ENCODE measurements around the gene ETV6. TPM values are rescaled to one million over a fixed set of nuclear protein-coding genes. Genes with fewer than 3 reads are reported as not detected.
A peak's percentile ranks its signal among the peaks of the same experiment; 100 is the strongest.

Gene ETV6
- total RNA-seq, 1 experiment from 2014 or later: 14.1 TPM

DNA sequence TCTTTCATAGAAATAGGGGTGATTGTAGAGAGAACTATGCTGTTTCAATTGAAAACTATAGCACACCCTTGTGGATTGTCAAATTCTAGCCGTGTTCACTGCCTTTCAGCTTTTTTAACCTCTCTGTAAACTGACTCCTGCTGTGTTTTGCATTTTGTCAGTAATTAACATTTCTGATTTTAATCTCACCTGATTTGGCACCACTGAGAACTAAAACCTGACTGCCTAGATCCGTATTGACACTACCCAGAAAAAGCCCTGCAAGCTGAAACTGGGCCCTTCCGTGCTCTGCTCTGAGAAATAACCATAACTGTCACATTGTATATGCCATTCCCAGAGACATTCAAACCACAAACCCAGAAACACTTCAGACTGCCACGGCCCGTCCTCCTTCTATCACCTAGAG, 26.6 kb upstream of the ETV6 start:
- no peak for DNase-seq (ENCODE audit: low read depth, low spot score)
- Histone ChIP-seq H4K20me1 (ENCODE audit: insufficient read depth) (no peaks in the 10 kb centered on the region), H3K79me2 (ENCODE audit: insufficient read depth, low read length) (no peaks in the 10 kb centered on the region), H3K27ac (ENCODE audit: low read depth, low read length) (no peak overlapping the region), H3K9me2 (ENCODE audit: insufficient read depth) (no peaks in the 10 kb centered on the region), H2AFZ (ENCODE audit: low read depth, low read length, poor library complexity, severe bottlenecking) (no peak overlapping the region), H3K9me3 (ENCODE audit: control insufficient read depth in 1 of 2, insufficient read depth in 1 of 2, low read depth in 1 of 2, low read length in 2 of 2) (no peaks in the 10 kb centered on the region), H3K36me3 (ENCODE audit: control insufficient read depth in 1 of 2, insufficient read depth in 2 of 2, low read length in 2 of 2) (no peaks in the 10 kb centered on the region), H3K4me3 (replicated peaks in 1 of 2; ENCODE audit: low read depth in 1 of 2, low read length in 2 of 2) (no peak overlapping the region), H3K4me2 (ENCODE audit: low read length) (no peak overlapping the region), H3K9ac (ENCODE audit: low read length) (no peak overlapping the region), H3K27me3 (ENCODE audit: insufficient read depth, low read length) (no peaks in the 10 kb centered on the region), H3K4me1 (ENCODE audit: control insufficient read depth in 1 of 2, insufficient read depth in 2 of 2, low read length in 2 of 2) (no peaks in the 10 kb centered on the region)
- ChIA-PET CTCF (interaction anchor here (1.2 kb wide), 1 partner anchor 410 kb away, joined by 5 read pairs; no protein-coding TSS in a partner anchor), POLR2A (no interaction called here), RAD21 (ENCODE audit: low non-redundant PET in 1 of 2, low total read pairs in 2 of 2, uncharacterized antibody in 2 of 2, unreplicated experiment in 2 of 2) (no interaction called here)
- intact Hi-C loops (cut with micrococcal nuclease): no loop called here
- ATAC-seq: no peak
- TF ChIP-seq RAD21 (IDR thresholded peaks at IDR 0.05; ENCODE audit: low read depth) (peak; percentile 22; the same call in 1 of the 2 replicates), CTCF (IDR thresholded peaks at IDR 0.05 in 2 of 3, conservative IDR thresholded peaks at IDR 0.05 in 1 of 3; ENCODE audit: borderline replicate concordance in 1 of 3, insufficient read depth in 1 of 3, low read depth in 2 of 3, low read length in 2 of 3) (peak in 2 of 3 experiments; percentile 19 to 32; a peak in 2 of 6 replicates), FOSL1 (IDR thresholded peaks at IDR 0.05; ENCODE audit: low read depth) (no peak)
- no TSS peak for BruUV-seq (replicated peaks)

DNA sequence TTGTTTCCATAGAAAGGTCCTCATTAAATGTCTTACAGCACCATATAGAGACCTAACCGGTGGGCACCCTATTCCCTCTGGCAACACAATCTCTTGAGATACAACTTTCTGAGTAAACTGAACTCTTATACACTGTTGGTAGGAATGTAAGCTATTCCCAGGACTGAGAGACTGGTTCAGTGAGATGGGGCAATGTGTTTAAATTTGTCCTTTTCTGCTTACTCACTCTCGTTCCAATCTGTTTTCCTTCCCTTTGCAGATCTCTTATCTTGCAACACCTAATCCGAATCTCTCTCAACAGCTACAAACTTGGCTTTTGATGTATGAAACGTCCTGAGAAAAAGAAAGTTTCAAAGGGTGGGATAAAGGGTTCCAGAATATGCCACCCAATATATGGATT, 26.1 kb upstream of the ETV6 start:
- H3K9ac ChIP-seq (ENCODE audit: low read length): no peak overlapping the region
- intact Hi-C loops (cut with micrococcal nuclease): no loop called here
- H3K4me3 ChIP-seq (replicated peaks in 1 of 2; ENCODE audit: low read depth in 1 of 2, low read length in 2 of 2): no peak overlapping the region
- H3K79me2 ChIP-seq (ENCODE audit: insufficient read depth, low read length): no peaks in the 10 kb centered on the region
- RAD21 ChIA-PET (ENCODE audit: low non-redundant PET in 1 of 2, low total read pairs in 2 of 2, uncharacterized antibody in 2 of 2, unreplicated experiment in 2 of 2): no interaction called here
- H3K4me2 ChIP-seq (ENCODE audit: low read length): no peak overlapping the region
- POLR2A ChIA-PET: interaction anchor here (1.1 kb wide), 1 partner anchor 8 kb away, joined by 3 read pairs; no protein-coding TSS in a partner anchor
- no peaks in the 10 kb centered on the region for H3K4me1 ChIP-seq (ENCODE audit: control insufficient read depth in 1 of 2, insufficient read depth in 2 of 2, low read length in 2 of 2)
- ATAC-seq: no peak
- no TSS peak for BruUV-seq (replicated peaks)
- no peaks in the 10 kb centered on the region for H3K36me3 ChIP-seq (ENCODE audit: control insufficient read depth in 1 of 2, insufficient read depth in 2 of 2, low read length in 2 of 2)
- CTCF ChIA-PET: interaction anchor here (1.2 kb wide), 1 partner anchor 410 kb away, joined by 5 read pairs; no protein-coding TSS in a partner anchor
- no peaks in the 10 kb centered on the region for H3K27me3 ChIP-seq (ENCODE audit: insufficient read depth, low read length)
- no peaks in the 10 kb centered on the region for H4K20me1 ChIP-seq (ENCODE audit: insufficient read depth)
- H3K9me3 ChIP-seq (ENCODE audit: control insufficient read depth in 1 of 2, insufficient read depth in 1 of 2, low read depth in 1 of 2, low read length in 2 of 2): no peaks in the 10 kb centered on the region
- H3K9me2 ChIP-seq (ENCODE audit: insufficient read depth): no peaks in the 10 kb centered on the region
- no peak for DNase-seq (ENCODE audit: low read depth, low spot score)
- H3K27ac ChIP-seq (ENCODE audit: low read depth, low read length): no peak overlapping the region
- H2AFZ ChIP-seq (ENCODE audit: low read depth, low read length, poor library complexity, severe bottlenecking): no peak overlapping the region
- TF ChIP-seq SIN3A (IDR thresholded peaks at IDR 0.05; ENCODE audit: low read depth) (no peak), ZFX (IDR thresholded peaks at IDR 0.05) (no peak), TCF7L2 (IDR thresholded peaks at IDR 0.05; ENCODE audit: borderline replicate concordance, extremely low read depth, insufficient read depth, insufficient read length) (no peak), FOSL1 (IDR thresholded peaks at IDR 0.05; ENCODE audit: low read depth) (no peak), MAX (IDR thresholded peaks at IDR 0.05) (no peak), EZH2phosphoT487 (IDR thresholded peaks at IDR 0.05; ENCODE audit: borderline replicate concordance) (no peak), EZH2 (IDR thresholded peaks at IDR 0.05) (no peak), EGR1 (IDR thresholded peaks at IDR 0.05; ENCODE audit: low read depth) (no peak), CTCF (IDR thresholded peaks at IDR 0.05 in 2 of 3, conservative IDR thresholded peaks at IDR 0.05 in 1 of 3; ENCODE audit: borderline replicate concordance in 1 of 3, insufficient read depth in 1 of 3, low read depth in 2 of 3, low read length in 2 of 3) (no peak)
- TF ChIP-seq, protein P1, sequence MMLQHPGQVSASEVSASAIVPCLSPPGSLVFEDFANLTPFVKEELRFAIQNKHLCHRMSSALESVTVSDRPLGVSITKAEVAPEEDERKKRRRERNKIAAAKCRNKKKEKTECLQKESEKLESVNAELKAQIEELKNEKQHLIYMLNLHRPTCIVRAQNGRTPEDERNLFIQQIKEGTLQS (IDR thresholded peaks at IDR 0.05): no peak
